GM18907 (cell line): ENCODE data around the gene MYO18B.

Source experiments
- ATAC-seq: cut with Tn5 transposase; IDR thresholded peaks from one replicate; pipeline ENCODE4 v1.9.1; 2021; ENCODE audit warnings: mild to moderate bottlenecking, moderate library complexity; ENCODE audit not compliant: unreplicated experiment

The MYO18B gene

DNA sequence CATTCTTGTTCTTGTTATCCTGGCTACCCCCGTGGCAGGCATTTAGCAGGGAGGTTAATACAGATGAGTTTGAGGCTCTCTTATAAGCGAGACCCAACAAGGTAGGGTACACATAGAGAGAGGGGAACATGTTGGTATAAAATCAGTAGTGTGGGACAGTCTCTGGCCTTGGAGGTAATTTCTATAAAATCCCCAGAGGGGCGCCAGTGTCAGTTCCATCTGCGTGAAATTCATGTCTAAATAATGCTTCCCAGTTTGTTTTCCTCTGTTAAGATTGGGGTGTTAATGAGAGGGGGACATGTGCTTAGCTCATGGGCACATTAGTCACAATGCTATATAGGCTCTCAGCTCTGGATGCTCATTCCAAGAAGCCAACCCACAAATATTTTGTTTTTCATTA is 150.7 kb downstream of the MYO18B start:
- ATAC-seq = no peak

DNA sequence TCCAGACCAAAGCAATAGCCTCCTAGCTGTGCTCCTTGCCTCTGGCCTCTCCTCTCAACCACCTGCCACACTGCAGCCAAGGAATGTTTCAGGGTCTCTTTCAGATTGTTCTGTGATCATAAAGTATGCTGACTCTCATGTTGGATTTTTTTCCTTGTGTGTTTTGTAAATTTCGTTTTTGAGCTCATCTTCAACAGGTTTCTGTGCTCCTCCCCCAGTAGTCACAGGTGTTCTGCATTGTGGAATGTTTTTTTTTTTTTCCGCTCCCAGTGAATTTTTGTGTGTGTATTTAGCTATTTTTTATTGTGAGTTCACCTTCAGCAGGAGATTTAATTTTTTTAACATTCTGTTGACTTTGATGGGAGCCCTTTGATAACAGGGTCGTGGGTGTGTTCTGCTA is 153.7 kb downstream of the MYO18B start:
- ATAC-seq = no peak

DNA sequence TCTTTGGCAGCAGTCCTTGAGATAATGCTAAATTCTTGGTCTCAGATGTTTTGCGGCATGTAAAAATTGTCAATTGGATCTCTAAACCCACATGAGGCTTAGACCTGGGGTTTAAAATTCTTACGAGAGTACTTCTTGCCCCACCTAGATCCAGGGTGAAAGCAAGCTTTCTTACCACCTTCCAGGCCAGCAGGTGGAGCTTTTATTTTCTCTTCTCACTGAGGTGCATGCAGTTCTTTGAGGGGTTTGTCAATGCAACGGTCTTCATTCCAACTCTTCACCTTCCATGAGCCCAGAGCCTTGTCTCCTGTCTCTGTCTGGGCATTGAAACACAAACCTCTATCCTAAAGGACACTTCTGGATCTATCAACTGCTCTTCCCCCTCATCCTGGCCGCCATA is 154.1 kb downstream of the MYO18B start:
- no peak for ATAC-seq

DNA sequence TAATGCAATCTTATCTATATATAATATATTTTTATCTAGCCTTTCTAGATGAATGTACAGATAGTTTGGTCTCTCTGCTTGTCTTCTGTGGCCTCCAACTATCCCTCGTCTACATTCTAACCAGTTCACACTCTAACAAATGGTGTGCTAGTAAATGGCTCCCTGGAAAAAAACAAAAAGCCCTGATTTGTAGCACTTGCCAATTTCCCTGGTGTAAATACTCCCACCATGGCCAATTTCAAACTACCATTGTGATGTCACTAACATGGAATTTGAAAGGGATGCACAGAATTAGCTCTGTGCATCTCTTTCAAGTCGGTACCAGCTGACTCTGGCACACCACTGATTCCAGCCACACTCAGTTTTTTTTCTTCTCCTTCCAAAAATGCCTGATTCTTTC is 154.6 kb downstream of the MYO18B start:
- no peak for ATAC-seq

DNA sequence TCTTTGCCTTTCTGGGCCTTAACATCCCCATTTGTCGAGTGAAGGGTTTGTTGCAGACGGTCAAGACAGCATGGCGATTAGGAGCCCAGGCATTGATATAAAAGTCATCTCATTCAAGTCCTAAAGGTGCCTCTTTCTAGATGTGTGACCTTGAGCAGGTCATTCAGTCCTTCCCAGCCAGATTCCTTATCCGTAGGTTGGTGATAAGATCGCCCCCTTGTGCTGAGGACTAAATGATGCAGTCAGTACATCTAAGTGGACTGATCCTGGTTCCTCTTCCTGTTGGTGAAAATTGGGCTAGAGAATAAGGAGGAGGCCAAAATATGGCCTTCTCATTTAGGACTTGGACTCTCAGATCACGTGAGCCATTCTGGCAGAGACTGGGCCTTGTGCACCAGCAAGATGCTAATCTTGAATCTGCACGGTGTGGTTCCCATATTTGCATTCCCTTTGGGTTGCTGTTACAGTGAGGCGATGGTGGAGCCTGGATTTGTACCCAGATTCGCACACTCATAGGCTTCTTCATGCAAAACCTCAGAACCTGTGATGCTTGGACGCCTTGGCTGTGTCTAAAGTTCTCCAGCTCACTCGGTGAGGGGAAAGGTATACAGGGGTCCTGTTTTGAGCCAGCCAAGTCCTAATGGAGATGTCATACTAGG is 156.8 kb downstream of the MYO18B start:
- no peak for ATAC-seq

DNA sequence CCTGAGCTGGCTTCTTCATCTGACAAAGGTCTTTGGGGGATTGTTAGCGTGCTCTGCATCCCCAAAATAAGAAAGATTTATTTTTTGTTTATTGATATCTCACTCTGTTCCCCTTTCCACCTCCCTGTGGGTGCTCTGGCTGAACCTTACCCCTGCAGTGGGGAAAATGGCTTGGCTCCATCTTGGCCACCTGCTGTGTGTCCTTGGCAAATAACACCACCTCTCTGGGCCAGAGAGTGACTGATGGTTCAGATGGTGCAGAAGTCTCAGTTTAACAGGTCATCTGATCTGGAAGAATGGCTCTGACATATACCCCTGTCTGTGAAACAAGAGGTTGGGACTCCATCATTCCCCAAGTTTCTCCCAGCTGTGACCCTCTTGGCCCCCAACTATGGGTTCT is 157.6 kb downstream of the MYO18B start:
- ATAC-seq = no peak

DNA sequence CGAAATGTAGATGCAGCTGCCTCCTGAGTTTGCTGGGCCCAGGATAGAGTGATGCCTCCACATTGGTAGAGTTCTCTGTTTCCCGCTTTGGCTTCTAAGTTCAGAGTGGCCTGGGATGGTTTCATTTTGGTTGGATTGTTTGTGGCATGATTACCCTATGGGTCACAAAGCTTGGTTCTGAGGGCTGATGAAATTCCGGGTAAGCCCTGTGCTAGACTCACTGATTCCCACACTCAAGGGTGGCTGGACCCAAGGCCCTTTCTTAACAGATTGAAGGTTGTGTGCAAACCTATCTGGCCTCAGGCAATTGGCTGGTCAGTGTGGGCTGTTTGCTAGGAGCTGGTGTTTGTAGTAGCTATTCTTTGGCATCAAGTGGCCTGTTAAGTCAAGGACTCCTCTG is 158.4 kb downstream of the MYO18B start:
- no peak for ATAC-seq

DNA sequence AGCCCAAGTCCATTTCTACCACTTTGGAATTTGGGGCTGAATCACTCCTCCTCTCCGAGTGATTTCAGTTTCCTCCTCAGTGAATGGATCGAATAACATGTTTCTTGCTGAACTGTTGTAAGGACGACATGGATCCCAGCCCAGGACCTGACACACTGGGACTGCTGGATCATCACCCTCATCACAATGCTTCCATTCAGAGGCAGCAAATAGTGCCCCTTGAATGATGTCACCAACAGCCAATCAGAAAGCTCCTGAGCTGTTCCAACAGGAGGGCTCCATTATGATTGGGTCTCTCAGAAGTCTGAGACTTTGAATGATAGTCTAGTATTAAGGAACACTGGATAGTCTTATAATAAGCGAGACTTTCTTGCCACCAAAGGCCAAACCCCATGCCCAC is 158.9 kb downstream of the MYO18B start:
- no peak for ATAC-seq

DNA sequence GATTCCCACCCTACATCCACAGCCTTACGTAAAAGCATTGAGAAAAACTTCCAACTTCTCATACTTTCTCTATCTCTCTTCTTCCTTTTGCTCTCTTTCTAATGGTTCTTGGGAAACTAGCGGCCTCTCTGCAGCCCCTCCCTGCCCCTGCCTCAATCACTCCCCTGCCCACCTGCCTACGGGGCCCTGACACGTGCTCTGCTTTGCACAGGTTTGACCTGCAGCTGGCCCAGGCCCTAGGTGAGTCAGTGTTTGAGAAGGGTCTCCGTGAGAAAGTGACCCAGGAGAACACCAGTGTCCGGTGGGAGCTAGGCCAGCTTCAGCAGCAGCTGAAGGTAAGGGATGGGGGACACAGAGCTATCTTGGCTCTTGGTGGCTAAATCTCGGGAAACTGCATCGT is 160.4 kb downstream of the MYO18B start:
- ATAC-seq = no peak

DNA sequence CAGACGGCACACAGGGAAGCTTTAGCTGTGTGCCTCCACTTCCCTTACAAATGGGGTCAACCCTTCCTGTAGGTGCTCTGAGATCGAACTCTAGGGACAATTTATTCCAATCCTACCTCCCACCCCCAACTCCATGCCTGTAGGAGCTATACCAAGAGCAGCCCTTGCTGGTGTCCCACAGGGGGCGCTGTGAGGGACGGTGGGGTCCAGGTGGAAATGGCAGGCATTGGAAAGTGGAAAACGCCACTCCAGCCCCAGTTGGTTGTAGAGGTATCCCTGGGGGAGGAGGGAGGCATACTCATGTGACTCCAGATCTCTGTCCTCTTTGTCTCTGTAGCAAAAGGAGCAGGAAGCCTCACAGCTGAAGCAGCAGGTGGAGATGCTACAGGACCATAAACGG is 161.3 kb downstream of the MYO18B start:
- ATAC-seq = no peak

DNA sequence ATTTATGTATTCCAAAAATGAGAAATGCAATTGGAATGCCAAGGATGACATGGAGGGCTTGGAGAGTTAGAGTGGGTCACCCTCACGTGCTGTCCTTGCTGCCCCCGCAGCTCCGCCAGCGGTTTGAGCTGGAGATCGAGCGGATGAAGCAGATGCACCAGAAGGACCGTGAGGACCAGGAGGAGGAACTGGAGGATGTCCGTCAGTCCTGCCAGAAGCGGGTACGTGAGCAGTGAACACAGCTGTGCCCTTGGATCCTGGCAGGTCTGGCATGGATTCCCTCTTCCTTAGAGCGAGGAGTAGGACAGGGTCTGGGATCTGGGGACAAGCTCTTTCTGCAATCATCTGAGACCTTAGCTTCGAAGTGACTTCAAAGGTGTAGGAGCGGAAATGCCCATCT is 166.2 kb downstream of the MYO18B start:
- ATAC-seq = no peak

DNA sequence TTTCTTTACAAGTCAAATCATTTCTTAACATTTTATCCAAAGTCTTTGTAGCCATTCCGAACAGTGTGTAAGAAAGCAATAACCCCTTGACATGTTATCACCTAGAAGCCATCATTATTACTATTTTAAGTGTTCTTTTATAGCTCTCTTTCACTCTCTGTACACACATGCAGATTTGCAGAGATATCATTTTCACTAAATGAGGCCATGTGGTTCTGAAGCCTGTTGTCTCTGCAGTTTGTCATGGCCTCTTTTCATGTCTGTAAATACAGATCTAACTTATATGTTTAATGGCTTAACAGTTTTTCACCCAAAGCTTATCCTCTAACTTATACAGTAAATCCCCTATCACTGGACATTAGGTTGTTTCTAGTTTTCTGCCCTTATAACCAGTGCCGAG is 166.8 kb downstream of the MYO18B start:
- ATAC-seq = no peak

DNA sequence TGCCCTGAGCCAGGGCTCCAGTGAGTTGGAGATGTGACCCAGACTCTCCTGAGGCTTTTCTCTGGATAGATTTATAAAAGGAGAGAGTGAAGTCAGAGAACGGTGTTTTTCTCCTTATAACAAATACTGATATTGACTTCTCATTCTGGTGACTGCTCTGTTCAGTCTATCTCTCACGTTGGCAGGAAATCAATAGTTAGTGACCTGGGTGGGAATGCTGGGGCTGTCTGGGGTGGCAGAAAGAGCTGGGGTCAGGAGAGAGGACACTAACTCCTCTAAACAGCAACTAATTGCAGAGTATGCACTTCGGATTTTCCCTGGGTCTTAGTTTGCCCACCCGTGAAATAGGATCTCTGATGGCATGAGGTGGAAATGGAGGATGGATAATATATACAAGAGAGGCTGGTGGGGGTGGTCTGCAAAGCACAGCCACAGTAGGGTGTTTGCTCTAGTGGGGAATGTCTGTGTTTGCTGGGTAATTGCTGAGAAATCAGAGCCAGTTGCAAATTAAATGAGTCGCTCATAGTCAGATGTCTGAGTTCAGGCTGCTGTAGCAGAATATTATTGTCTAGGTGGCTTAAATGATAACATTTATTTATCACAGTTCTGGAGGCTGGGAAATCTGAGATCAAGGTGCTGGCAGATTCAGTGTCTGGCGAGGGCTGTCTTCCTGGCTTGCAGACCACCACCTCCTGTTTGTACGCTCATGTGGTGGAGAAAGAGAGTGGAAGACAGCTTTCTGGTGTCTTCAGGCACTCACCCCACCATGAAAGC is 167.8 kb downstream of the MYO18B start:
- no peak for ATAC-seq

DNA sequence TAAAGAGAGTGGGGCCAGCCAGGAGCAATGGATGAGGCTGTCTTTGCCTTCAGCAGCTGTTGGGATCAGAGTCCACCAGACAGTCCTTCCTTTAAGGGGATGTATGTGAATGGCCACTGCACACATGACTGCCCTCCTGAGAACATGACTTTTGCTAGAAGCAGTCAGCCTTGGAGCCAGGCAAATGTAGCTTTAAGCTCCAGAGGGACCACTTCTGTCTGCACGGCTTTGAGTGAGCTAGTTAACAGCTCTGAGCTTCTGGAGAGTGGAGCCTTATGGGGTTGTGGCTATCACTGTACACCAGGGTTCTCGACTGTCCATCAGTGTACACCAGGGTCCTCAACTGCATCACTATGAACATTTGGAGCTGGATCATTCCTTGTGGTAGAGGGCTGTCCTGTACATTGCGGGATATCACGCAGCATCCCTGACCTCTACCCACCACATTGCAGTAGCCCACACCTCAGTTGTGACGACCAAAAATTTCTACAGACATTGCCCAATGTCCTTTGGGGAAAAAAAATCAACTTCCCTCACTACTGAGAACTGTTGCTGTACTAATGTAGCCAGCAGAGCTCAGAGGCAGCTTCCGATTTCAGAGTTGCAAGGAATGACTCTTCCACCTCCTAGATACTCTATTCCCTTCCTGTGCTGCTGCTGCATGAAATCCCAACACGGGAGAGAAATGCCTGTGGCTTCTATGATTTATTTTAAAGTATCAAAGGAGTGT is 169.4 kb downstream of the MYO18B start:
- no peak for ATAC-seq

DNA sequence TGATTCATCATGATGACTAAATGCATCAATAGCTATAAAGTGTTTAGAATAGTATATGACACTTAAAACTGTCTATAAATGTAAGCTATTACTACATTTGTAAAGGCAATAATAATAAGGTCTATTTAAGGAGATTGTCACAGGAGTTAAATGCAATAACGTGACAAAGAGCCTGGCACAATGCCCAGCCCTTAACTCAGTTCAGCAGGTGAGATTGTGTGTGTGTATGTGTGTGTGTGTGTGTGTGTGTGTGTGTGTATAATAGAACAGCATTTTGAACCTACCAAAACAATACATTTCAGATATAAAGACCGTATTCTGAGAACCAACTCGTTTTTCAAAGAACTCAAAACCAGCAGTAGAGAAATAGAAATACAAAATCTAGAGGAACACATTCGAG is 177.5 kb downstream of the MYO18B start:
- no peak for ATAC-seq

DNA sequence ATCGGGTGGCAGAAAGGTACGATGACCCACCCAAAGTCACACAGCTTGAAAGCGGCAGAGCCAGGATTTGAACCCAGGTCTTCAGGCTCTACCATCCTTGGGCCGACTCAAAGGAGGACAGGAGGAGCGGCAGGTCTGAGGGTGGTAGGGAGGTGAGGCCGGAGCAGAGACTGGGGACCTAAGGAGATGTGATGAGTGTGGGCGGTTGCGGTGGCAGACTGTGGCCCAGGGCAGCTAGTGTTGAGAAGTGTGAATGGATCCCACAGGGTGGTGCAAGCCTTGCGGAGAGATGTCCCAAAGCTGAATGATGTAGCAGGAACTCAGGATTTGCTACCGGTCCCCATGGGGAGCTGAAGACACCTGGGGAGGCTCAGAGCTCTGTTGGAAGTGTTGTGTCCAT is 180.2 kb downstream of the MYO18B start:
- no peak for ATAC-seq

DNA sequence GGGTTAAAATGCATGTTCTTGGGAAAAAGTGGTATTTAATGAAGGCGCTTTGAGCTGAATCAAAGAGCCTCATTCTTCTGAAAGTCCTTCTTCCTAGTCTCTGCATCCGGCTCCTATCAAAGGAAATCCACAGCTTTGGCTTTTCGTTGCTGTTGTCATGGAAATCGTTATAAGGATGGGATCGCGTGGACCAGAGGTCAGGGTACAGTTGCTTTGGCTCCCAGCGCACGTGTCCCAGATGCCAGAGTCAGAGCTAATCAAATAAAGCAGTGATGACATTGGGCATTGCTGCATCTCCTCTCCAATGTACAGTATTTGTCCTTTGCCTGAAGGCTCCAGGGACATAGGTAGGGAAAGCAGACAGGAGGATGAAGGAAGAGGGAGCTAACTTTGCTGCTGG is 181.9 kb downstream of the MYO18B start:
- ATAC-seq = no peak

DNA sequence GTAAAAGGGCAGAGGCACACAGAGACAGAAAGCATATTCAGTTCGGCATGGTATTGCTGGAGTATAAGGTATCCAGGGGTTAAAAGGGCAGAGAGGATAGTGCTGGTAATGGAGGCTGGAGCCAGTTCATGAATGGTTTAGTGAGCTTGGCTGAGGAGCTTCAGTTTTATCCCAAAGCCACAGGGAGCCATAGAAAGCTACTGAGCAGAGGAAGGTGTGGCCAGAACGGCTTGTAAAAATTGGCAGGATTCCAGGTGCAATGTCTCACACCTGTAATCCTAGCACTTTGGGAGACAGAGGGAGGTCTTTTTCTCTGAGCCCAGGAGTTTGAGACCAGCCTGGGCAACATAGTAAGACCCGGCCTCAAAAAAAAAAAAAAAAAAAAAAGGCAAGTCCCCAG is 186.1 kb downstream of the MYO18B start:
- ATAC-seq = no peak

DNA sequence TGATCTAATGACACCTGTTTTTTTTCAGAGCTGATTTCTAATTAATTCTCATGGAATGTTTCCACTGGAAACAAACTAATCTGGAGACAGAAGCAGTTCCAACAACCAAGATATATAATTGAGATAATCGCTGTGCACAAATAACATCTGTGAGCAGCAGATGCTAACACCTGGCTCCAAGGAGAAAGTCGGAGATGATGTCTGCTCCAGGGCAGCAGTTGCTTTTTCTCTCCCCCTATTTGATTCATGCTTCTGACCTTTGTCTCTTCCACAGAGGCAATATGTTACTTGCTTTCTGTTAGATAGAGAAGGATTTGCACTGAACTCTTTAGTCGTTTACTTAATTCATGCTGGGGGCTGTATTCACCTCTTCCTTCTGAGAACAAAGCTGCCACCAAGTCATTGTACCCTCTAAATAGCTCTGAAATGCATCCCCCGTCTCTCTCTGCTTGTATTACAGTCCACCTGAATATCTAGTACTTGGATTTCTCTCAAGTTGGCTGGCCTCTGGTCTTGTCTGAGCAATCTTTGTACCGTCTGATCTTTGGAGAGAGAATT is 187.4 kb downstream of the MYO18B start:
- ATAC-seq = no peak

DNA sequence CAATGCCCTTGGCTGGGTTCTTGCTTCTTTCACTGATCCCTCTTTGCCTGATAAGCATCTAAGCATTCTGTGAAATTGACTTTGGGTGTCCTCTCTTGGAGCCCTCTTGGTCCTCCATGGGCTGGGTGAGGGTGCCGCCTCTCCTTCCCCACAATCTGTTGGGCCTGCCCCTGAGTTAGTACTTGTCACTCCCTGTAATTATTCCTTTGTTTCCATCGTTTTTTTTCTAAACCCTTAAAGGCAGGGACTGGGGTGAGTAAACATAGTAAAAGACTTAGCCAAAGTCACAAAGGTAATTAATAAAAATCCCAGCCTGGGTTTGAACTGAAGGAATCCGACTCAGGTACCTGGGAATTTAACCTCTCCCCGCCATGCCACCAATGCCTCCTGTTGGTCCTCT is 188.1 kb downstream of the MYO18B start:
- ATAC-seq = no peak

DNA sequence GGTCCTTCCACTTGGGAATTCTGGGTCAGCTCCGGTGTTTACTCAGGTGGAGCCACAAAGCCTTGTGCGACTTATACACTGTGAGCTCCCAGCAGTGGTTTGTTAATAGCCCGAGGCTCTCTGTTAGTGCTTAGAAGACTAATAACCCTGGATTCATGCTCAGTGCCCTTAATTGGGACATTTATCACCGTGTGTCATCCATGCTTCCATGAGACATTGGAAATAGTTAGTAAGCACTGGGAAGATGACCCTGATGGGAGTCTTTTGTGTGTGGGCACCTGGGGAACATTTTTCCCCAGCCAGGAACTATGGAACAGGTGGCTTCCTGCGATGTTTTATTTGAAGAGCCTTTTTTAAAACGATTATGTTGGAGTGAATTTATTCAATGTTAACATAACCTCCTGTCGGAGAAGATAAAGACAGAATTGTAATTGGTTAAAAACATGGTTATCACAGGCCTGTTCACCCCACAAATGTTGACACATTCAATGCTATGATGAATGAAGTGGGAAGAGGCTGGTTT is 188.9 kb downstream of the MYO18B start:
- ATAC-seq = no peak
